ENCODE results near the gene HPCAL1.
"Not testable (repeated sequence)": the region's sequence is repeated elsewhere in the genome, so short reads cannot be mapped to it uniquely, and the experiment has no call there.

The HPCAL1 gene

DNA sequence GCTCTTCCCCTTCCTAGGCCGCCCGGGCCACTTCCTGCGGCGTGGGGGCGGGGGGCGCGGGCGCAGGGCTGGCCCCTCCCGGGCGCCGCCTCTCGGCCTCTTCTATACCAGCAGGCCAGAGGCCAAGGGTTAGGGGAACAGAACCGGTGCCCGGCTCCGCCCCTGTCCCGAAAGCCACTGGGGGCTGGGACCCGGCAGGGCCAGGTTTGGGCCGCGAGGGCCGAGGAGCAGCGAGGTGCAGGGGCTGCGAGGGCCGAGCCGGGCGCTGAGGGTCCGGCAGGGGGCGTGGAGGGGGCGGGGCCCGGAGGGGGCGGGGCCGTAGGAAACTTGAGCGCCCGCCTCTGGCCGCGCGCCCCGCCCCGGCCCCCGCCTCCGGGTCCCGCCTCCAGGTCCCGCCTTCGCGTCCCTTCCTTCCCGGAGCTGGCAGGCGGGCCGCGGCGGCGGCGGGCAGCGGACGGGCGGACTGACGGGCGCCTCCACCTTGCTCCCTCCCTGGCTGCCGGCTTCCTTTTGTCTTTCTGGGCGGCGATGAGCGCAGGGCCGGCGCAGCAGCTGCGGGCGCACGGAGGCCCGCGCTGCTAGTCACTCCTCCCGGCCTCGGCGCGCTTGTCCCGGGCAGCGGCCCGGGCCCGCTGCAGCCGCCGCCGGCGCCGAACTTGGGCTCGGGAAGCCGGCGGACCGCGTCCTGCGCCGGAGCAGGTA is at the start of gene HPCAL1:
HPCAL1 (plus strand) TSS at position 426 of the 702 bp plus-strand sequence. CDS start 116,854 bp downstream, outside the sequence.
- DNase-seq (ENCODE audit: low read depth in 1 of 2, low spot score in 1 of 2) = peak; percentile 59 to 67

DNA sequence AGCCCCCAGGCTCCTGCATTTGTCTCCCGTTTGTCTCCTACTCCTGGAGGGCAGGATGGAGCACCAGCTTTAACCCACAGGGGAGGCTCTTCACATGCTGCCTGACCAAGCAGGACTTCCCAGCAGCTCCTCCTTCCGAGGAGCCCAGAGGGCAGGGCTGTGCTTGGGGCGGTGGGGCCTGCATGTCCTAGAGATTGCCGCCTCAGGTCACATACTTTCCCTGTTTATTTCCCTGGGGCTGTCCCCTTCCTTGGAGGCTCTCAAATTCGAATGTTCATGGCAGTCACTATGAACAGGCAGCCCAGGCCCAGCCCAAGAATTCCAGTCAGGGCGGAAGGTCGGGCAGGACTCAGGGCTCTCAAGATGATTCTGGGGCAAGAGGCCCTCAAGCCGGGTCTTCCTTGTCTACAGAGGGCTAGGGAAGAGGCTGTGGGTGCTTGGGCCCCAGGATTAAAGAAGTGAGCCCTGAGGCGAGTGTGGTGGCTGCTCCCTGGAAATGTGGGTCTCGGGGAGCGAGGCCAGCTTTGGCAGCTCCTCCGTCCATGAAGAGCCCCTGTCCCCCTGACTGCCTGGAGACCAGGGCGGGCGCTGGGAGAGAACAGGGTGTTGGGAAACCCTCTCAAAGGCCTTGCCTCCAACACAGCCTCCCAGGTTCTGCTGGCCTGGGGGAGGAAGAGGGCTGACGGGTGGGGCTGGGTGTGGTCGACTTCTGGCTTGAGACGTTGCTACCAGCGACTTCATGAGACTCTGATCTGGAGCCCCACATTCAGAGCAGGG is 48.9 kb upstream of the HPCAL1 start:
- DNase-seq (ENCODE audit: low read depth in 1 of 2, low spot score in 1 of 2) = no peak

DNA sequence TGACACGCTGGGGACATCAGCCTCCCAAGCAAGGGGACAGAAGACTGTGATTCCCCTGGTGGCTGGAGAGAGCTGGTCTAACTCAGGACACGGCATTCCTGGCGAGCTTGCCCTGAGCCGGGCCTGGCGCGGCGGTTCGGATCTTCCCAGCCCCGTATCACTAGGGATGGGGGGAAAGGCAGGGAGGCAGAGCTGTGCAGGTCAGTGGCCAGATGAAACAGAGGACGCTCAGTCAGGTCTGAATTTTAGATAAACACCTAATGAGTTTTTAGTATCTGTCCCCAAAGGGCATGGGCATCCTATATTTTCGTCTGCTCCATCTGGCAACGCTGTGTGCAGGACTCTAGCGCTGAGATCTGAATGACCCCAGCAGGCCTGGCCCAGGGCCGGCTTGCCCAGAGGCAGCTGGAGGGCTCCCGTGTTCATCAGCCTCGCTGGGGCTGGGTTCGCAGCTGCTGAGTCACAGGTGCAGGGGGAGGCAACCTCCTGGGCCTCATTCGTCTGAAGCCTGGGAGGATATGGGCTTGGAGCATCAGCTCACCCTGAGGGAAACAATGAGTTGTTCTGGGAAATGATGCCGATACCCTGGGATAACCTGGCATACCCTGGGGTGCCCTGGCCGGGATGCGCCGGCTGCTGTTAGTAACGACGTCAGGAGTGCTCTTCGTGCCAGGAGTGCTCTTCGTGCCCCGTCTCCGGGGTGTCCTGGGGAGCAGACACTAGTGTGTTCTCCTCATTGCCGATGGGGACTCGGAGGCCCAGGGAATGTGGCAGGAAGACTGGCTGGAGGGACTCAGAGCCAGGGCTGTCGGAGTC is 48.1 kb upstream of the HPCAL1 start:
- DNase-seq (ENCODE audit: low read depth in 1 of 2, low spot score in 1 of 2) = no peak

DNA sequence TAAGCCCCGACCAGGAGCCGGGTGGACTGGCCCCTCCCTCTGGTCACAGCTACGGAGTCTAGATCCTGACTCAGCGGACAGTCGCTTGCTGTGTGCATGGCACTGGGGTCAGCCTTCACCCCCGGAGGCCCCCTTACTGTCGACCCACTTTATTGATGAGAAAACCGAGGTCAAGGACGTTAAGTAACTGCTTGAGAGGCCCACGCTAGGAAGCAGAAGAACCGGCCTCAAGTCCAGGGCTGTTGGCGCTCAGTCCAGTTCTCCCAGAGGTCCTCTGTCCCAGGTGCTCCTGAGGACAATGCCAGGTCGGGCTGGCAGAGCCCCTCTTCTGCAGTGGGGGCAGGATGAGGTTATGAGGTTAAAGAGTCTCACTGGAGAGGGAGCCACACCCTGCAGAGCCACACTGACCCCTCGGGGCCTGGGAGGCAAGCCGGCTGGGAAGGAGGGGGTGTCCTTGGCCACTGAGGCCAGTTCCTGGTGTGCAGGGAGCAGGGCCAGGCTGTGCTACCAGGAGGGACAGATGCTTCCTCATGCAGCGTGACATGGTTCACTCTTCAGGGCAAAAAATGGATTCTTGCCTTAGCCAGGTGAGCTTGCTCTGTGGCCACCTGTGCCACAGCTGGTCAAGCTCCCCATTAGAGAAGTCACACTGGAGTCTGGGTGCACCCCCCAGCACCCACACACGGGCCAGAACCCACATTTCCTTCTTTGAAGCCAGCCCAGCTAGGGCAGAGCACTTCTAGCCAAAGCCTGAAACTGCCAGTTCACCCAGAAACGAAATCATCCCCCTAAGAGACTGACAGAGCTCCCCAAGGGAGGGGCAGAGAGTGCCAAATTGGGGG is 47.3 kb upstream of the HPCAL1 start:
- DNase-seq (ENCODE audit: low read depth in 1 of 2, low spot score in 1 of 2) = no peak

DNA sequence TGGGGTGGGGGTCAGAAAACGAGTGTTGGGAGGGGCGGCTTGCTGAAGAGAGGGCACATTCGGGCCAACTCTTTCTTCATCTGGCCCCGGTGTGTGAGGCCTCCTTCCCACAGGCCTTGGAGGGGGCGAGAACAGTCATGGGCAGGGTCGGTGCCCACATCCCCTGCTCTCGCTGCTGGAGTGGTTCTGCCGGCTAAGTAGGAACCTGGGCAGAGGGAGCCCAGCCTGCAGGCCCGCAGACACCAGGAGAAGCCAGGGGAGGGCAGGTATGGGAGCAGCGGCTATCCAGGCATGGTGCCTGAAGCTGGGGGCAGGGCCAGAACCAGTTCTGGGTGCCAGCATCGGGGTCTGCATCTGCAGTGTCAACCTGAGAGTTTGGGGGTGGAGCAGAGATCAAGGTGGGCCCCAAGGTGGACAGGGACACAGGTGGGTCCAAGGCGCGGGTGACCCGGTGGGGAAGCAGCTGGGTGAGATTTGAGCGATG is 46.6 kb upstream of the HPCAL1 start:
- DNase-seq (ENCODE audit: low read depth in 1 of 2, low spot score in 1 of 2) = no peak

DNA sequence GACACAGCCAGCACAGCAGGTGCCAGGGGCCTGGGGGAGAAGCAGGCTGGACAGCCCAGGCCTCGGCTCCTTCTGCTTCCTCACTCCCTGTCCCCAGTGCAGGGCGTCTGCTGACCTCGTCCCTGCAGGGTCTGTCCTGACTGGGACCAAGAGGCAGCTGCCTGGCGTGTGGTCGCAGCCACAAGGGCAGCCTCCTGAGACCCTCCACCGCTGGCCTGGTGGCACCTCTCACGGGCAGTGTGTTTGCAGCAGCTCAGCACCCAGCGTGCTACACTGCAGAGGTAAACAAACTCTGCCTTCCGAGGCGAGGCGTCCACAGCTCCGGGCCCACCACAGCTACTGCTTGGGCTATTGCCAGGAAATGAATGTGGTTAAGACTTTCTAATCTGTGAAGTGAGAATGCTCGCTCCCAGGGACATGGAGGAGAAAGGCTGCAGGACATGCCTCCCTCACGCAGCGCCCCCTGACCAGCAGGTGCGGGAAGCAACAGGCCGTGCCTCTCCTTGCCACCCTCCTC is 46.1 kb upstream of the HPCAL1 start:
- no peak for DNase-seq (ENCODE audit: low read depth in 1 of 2, low spot score in 1 of 2)

DNA sequence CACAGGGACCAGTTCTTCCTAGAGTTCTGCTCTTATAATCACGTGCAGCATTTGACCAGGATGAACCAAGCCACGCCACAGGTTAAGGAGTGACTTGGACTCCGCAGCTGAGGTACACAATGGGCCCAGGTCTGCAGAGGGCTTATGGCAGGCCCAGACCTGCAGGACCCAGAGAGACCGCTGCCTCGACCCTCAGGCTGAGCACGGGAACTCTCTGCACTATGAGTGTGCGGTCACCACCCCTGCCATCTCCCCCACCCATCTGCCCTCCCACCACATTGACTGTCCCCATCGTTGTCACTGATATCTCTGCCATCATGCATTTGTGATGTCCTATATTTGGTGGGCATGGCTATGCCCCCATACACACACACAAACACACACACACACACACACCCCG is 45.7 kb upstream of the HPCAL1 start:
- no peak for DNase-seq (ENCODE audit: low read depth in 1 of 2, low spot score in 1 of 2)

DNA sequence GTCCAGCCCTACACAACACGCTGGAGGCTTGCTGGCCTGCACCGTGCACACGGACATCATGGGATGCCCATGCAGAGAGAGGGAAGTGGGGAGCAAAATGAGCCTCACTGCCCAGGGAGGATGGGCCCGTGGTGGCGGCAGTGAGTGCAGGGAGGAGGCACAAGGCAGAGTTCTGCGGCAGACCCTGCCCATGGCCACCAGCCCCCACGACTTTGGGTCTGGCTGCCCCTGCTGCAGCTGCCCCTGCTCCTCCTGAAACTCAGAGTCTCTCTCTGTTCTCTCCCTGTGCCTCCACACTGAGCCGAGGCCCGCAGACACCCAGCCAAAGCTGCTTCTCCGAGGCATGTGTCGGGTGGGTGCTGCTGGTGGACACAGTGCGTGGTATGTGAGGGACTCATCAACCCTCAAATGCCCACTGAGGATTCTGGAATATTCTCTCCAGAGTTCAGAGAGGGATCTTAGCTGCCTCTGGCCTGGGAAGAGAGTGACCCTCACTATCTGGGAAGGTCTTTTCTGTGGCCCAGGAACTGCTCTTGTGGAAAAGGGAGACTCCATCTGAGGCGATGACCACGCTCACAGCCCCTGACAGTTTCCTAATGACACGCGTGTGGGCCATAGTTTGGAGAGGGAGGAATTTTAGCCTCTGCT is 45.1 kb upstream of the HPCAL1 start:
- no peak for DNase-seq (ENCODE audit: low read depth in 1 of 2, low spot score in 1 of 2)

DNA sequence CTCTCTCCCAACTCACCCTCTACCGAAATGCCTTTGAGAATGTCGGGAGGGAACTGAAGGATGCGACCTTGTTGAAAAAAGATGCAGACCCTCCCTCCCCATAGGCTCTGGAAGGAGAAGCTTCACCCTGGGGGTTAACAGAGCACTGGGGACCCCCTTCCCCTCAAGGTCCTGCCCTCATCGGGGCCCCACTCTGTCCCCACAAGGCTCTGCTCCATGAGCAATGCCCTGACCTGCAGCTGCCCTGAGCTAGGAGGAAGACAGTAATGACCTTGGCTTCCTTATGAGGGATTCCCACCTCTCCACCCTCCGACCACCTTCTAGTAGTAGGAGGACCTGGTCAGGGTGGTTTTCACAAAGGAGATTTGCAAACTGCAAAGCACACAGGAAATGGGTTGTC is 44.4 kb upstream of the HPCAL1 start:
- no peak for DNase-seq (ENCODE audit: low read depth in 1 of 2, low spot score in 1 of 2)

DNA sequence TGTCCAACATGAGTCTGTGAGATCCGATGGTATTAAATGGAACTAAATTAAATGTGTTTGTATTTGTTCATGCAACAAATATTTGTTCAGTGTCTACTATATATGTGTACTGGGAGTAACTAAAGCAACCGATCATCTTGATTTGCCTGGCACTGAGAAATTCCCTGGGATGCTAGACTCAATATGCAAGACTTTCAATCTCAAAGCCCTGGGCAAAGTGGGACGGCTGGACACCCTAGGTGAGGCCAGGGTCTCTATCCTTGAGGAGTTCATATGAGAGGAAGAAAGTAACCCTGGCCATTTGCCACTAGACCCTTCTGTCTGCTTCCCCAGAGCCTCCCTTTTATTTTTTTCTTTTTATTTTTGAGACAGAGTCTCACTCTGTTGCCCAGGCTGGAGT is 44.0 kb upstream of the HPCAL1 start:
- no peak for DNase-seq (ENCODE audit: low read depth in 1 of 2, low spot score in 1 of 2)

DNA sequence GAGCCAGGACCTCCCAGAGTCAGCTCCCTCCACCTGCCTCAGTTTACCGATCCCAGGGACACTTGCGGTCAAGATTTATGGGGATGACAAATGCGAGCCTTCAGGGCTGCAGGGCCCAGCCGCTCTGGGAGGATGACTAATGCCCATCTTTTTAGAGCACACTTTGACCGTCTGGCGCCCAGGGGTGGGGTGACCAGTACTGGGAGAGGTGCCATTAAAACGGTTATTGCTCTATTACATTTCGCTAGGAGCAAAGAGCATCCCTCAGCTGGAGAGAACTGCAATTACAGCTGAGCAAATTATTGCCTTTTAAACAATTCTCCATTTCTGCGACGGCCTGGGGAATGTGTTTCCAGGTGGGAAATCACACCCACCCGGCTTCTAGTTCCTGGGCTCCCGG is 42.6 kb upstream of the HPCAL1 start:
- no peak for DNase-seq (ENCODE audit: low read depth in 1 of 2, low spot score in 1 of 2)

DNA sequence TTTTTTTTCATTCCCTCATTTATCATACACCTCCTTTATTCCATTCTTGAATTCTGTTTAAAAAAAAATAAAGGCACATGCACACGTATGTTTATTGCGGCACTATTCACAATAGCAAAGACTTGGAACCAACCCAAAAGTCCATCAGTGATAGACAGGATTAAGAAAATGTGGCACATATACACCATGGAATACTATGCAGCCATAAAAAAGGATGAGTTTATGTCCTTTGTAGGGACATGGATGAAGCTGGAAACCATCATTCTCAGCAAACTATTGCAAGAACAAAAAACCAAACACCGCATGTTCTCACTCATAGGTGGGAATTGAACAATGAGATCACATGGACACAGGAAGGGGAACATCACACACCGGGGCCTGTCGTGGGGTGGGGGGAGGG is 39.2 kb upstream of the HPCAL1 start:
- not testable (repeated sequence) for DNase-seq (ENCODE audit: low read depth in 1 of 2, low spot score in 1 of 2)

DNA sequence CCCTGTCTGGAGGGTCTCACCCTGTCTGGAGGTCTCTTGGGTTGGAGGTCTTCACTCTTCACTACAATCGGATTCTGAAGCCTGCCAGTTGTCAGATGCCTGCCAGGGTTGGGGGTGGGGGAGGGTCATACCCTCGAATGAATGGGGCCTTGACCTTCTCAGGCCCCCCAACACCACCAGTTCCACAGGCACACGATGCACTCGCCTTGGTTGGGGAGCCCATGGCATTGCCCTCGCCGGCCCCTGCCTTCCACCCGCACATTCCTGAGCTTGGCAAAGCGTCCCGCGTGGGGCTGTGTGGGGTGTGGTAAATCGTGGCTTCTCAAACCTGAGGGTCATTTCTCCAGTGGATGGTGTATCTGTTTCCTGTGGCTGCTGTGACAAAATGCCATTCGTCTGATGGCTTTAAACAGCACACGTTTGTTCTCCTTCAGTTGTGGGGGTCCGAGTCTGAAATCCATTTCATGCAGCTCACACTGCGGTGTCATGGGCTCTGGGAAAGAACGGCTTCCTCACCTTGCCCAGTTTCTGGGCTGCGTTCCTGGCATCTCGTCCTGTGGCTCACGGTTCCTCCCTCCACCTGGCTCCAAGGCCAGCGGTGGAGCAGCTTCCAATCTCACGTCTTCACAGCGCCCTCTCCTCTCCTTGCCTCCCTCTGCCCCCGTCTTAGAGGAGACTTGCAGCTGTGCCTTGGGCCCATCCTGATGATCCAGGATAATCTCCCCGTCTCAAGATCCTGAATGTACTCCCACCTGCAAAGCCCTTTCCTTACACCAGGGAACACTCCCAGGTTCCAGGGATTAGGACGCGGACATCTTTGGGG is 38.0 kb upstream of the HPCAL1 start:
- DNase-seq (ENCODE audit: low read depth in 1 of 2, low spot score in 1 of 2) = no peak

DNA sequence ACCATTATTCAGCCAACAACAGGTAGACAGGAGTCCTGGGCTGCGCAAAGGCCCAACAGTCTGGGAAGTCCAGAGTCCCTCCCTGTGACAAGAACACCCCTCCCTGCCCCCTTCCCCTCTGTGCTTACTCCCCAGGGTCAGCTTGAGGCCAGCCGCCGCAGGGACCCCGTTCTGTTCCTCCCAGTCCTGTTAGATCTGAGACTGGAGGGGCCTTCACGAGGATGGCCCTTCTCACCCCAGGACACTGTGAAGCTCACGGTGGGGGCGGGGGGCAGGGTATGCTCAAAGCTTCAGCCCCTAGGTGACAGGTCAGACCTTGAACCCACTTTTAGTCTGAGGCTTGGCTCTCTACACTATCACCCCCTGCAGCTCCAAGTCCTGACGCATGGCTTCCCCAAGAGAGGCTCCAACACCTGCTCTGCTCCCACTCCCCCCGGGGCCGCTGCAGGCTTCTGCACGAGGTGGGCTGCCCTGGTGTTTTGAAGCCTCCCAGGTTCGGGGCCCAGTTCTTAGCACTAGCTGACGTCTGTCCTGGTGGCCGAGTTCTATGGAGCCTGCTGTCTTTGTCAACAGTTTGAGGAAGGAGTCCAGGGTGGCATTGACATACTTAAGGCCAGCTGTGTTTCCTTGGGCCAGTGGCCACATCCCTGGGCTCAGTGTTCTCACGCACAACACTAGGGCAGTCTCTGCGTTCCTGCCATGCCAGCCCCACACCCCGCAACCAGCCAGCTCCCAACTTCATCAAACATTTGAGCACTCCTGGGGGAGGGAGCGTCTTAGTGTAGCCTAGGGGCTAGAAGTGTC is 37.2 kb upstream of the HPCAL1 start:
- DNase-seq (ENCODE audit: low read depth in 1 of 2, low spot score in 1 of 2) = no peak

DNA sequence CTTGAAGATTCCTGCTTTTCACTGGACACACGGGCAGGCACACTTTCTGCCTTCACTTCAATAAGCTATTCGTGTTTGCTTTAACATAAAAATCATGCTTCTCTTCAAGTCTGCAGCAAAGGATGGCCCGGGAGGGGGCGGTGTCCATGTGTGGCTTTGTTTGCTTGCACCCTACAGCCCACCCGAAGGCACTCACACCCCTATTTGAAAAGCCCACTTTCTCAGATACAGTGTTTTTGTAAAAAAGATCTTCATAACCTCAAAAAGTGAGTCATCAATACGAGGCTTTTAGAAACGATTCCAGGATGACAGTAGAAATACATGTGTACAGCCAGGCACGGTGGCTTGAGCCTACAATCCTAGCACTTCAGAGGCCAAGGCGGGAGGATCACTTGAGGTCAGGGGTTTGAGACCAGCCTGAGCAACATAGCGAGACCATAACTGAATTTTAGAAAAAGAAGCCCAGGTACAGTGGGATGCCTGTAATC is 36.5 kb upstream of the HPCAL1 start:
- no peak for DNase-seq (ENCODE audit: low read depth in 1 of 2, low spot score in 1 of 2)

DNA sequence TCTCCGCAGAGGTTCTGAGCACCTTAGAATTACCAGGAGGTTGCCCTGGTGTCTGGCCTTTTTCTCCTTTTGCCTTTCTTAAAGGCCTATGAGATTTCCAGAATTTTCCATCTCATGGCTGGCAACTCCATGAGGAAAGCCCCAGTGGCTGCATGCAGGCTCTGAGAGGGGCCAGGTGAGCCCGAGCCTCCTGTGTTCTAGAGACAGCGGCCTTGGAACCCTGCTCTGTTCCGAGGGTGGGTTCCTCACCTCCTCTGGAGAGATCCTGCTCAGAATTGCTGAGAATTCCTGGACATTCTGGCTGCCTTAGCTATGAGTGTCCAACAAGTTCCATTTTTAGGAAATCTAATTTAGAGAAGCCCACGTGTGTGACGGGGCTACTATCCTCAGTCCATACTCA is 35.7 kb upstream of the HPCAL1 start:
- no peak for DNase-seq (ENCODE audit: low read depth in 1 of 2, low spot score in 1 of 2)

DNA sequence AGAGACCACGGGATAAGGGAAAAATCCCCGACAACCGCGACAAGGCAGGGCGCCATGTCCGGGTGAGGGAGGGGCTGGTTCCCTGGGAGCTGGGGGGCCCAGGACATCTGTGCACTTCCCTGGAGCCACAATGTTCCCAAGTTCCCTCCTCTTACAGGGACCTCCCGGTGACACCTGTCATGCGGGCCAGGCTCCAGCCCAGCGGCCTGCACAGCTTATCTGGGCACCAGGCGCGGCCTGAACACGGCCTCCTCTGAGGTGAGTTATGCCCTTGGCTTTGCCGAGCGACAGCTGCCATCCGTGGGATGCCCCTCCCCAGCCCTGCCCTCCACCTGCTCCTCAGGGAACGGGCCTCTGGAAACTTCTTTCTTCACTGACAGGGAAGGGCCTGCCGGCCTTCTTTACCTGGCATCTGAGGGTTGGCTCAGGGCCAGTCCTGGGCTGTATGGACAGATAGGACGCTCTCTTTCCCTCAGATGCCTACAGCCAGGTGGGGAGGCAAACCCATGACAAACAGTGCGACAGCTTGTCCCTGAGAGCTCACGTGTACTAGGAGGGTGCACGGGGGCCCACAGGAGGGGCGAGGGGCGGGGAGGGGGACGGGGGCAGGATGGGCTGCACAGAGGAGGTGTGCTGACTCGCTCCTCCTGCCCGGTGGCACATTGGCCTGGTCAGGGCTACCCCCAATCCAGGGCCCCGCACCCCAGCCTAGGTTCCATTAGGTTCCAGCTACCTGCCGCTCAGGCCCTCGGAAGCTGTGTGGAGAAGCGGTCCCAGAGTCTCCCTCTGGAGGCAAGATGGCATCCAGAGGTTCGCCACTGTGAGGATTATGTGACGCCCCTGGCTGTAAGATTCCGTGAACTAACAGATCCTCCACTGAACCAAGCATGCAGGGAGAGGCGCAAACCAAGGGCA is 34.9 kb upstream of the HPCAL1 start:
- DNase-seq (ENCODE audit: low read depth in 1 of 2, low spot score in 1 of 2) = no peak
